AG09319 (cell line): ENCODE data around the gene ULK4.

Source experiments
- DNase-seq: peaks from one replicate; pipeline ENCODE4 v3.0.0-alpha.2; 2010; ENCODE audit warnings: low read depth; ENCODE audit errors: extremely low read depth
- CTCF ChIP-seq: IDR thresholded peaks from 2 replicates; pipeline ENCODE4 v1.5.1; 2011; ENCODE audit warnings: low read depth, mild to moderate bottlenecking, inconsistent platforms, low read length, moderate library complexity

ULK4 gene

GRCh38 chr3:41431386-41431785 lies 530.5 kb downstream of the ULK4 start:
- TF ChIP-seq CTCF, result no peak
- no peak for DNase-seq

- TF ChIP-seq CTCF, result no peak
- no peak for DNase-seq
Measured at GRCh38 chr3:41430886-41431285, 531.0 kb downstream of the ULK4 start.

GRCh38 chr3:41430391-41430790 lies 531.5 kb downstream of the ULK4 start:
- no peak for TF ChIP-seq CTCF
- DNase-seq, result no peak

- DNase-seq, result no peak
- no peak for TF ChIP-seq CTCF
Measured at GRCh38 chr3:41426485-41426884, 535.4 kb downstream of the ULK4 start.

GRCh38 chr3:41424543-41425300 lies 537.2 kb downstream of the ULK4 start:
- DNase-seq, result no peak
- no peak for TF ChIP-seq CTCF

- TF ChIP-seq CTCF, result no peak
- no peak for DNase-seq
Measured at GRCh38 chr3:41419809-41420208, 542.1 kb downstream of the ULK4 start.

GRCh38 chr3:41418961-41419691 lies 542.8 kb downstream of the ULK4 start:
- DNase-seq, result no peak
- TF ChIP-seq CTCF, result no peak
